Suprapubic skin (tissue), 3 donors: ENCODE data around the gene TEDC2.
"Not testable (repeated sequence)": the region's sequence is repeated elsewhere in the genome, so short reads cannot be mapped to it uniquely, and the experiment has no call there.

Source experiments
- EP300 ChIP-seq: sonication (generic); formaldehyde crosslinking; IDR thresholded peaks from one replicate; pipeline ENCODE4 v1.6.1; 2017; ENCODE audit warnings: antibody characterized with exemption
- TF ChIP-seq, protein P1 (sequence below), 2 donors: fragments of 200-600 bp in 1 of 2; fragments of 450-650 bp in 1 of 2; sonication (generic) in 1 of 2; IDR thresholded peaks; one replicate each; pipeline ENCODE4 v1.5.1; 2016 to 2019; ENCODE audit warnings: antibody characterized with exemption in 2 of 2, mild to moderate bottlenecking in 1 of 2, moderate library complexity in 1 of 2

DNA sequence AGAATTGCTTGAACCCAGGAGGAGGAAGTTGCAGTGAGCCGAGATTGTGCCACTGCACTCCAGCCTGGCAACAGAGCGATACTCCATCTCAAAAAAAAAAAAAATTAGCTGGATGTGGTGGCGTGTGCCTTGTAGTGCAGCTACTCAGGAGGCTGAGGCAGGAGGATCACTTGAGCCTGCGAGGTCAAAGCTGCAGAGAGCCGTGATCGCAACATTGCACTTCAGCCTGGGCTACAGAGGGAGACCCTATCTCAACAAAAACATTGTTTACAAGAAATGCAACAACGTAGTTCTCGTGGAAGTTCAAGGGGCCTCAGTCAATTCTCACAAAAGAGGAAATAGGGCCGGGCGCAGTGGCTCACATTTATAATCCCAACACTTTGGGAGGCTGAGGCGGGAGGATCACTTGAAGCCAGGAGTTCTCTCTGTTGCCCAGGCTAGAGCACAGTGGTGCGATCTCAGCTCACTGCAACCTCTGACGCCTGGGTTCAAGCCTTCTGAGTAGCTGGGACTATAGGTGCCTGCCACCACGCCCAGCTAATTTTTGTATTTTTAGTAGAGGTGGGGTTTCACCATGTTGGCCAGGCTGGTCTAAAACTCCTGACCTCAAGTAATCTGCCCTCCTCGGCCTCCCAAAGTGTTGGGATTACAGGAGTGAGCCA is 18.6 kb upstream of the TEDC2 start:
- TF ChIP-seq, protein P1, sequence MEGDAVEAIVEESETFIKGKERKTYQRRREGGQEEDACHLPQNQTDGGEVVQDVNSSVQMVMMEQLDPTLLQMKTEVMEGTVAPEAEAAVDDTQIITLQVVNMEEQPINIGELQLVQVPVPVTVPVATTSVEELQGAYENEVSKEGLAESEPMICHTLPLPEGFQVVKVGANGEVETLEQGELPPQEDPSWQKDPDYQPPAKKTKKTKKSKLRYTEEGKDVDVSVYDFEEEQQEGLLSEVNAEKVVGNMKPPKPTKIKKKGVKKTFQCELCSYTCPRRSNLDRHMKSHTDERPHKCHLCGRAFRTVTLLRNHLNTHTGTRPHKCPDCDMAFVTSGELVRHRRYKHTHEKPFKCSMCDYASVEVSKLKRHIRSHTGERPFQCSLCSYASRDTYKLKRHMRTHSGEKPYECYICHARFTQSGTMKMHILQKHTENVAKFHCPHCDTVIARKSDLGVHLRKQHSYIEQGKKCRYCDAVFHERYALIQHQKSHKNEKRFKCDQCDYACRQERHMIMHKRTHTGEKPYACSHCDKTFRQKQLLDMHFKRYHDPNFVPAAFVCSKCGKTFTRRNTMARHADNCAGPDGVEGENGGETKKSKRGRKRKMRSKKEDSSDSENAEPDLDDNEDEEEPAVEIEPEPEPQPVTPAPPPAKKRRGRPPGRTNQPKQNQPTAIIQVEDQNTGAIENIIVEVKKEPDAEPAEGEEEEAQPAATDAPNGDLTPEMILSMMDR (IDR thresholded peaks at IDR 0.05), result not testable (repeated sequence)
- not testable (repeated sequence) for TF ChIP-seq EP300
